ENCODE data around the gene MINDY4.

DNA sequence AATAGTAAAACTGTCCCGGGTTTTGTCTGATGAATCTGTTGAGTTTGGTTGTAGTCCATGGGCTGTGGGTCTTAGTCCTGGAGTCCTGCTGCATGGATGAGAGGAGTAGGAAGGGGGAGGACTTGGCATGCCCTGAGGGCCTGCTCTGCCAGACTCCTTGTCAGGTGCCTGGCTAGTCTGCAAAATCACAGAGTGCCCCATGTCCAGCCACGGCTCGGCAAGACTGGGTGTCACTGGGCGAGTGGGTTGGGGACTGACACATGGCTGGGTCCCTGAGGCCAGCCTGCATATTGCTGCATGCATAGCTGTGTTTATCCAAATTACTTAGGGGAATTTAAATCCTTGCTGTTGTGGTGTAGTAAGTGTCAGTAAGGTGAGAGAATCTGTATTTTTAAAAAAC lies 9.7 kb downstream of the MINDY4 start:
- TF ChIP-seq, protein P1, sequence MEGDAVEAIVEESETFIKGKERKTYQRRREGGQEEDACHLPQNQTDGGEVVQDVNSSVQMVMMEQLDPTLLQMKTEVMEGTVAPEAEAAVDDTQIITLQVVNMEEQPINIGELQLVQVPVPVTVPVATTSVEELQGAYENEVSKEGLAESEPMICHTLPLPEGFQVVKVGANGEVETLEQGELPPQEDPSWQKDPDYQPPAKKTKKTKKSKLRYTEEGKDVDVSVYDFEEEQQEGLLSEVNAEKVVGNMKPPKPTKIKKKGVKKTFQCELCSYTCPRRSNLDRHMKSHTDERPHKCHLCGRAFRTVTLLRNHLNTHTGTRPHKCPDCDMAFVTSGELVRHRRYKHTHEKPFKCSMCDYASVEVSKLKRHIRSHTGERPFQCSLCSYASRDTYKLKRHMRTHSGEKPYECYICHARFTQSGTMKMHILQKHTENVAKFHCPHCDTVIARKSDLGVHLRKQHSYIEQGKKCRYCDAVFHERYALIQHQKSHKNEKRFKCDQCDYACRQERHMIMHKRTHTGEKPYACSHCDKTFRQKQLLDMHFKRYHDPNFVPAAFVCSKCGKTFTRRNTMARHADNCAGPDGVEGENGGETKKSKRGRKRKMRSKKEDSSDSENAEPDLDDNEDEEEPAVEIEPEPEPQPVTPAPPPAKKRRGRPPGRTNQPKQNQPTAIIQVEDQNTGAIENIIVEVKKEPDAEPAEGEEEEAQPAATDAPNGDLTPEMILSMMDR (IDR thresholded peaks at IDR 0.05; ENCODE audit: low read depth, low read length, poor library complexity, severe bottlenecking) = no peak
- TF ChIP-seq EZH2phosphoT487 (IDR thresholded peaks at IDR 0.05; ENCODE audit: borderline replicate concordance, low read length) = no peak
